HepG2 (cell line): ENCODE measurements around the gene ZNF513. TPM values are rescaled to one million over a fixed set of nuclear protein-coding genes. Genes with fewer than 3 reads are reported as not detected.

ENCODE experiments used
- AKNA ChIP-seq: sonication (generic); formaldehyde crosslinking; IDR thresholded peaks from 2 replicates; pipeline ENCODE4 v1.4.0; 2020; ENCODE audit warnings: missing genetic modification reagents, borderline replicate concordance
- ATF7-NPFF ChIP-seq: sonication (generic); formaldehyde crosslinking; IDR thresholded peaks from 2 replicates; pipeline ENCODE4 v1.8.1; 2023; ENCODE audit warnings: mild to moderate bottlenecking, low read depth, missing genetic modification reagents, moderate library complexity
- CAMTA2 ChIP-seq: sonication (generic); formaldehyde crosslinking; IDR thresholded peaks from 2 replicates; pipeline ENCODE4 v1.4.0; 2020; ENCODE audit warnings: mild to moderate bottlenecking, missing genetic modification reagents, borderline replicate concordance
- EP300 ChIP-seq, 3 experiments: sonication (generic) in 1 of 3; formaldehyde crosslinking in 1 of 3; IDR thresholded peaks; 2 replicates each; pipeline versions ENCODE4 v1.5.1 to v1.6.1; 2011 to 2020; ENCODE audit warnings: low read depth in 2 of 3, low read length in 2 of 3, borderline replicate concordance in 1 of 3, improper control_type of control experiment in 1 of 3, mild to moderate bottlenecking in 1 of 3, missing genetic modification reagents in 1 of 3, moderate library complexity in 1 of 3
- GABPB1 ChIP-seq: IDR thresholded peaks from 2 replicates; pipeline ENCODE4 v1.6.1; 2016; ENCODE audit warnings: mild to moderate bottlenecking, missing genetic modification reagents, moderate library complexity, missing compliant biosample characterization
- KDM2A ChIP-seq: sonication (generic); formaldehyde crosslinking; IDR thresholded peaks from 2 replicates; pipeline ENCODE4 v1.4.0; 2020; ENCODE audit warnings: low read depth, missing genetic modification reagents, borderline replicate concordance
- MEIS1 ChIP-seq: sonication (generic); formaldehyde crosslinking; IDR thresholded peaks from 2 replicates; pipeline ENCODE4 v1.9.0; 2021; ENCODE audit warnings: mild to moderate bottlenecking, missing genetic modification reagents, moderate library complexity, borderline replicate concordance
- MLX ChIP-seq: IDR thresholded peaks from 2 replicates; pipeline ENCODE4 v1.6.1; 2016
- PHF8 ChIP-seq: sonication (generic); formaldehyde crosslinking; IDR thresholded peaks from 2 replicates; pipeline ENCODE4 v1.5.0; 2020; ENCODE audit warnings: missing genetic modification reagents
- RCOR2 ChIP-seq: IDR thresholded peaks from 2 replicates; pipeline ENCODE4 v1.6.1; 2016; ENCODE audit warnings: missing biosample characterization, missing genetic modification reagents
- SMAD1 ChIP-seq: sonication (generic); formaldehyde crosslinking; IDR thresholded peaks from 2 replicates; pipeline ENCODE4 v1.4.0; 2020; ENCODE audit warnings: missing genetic modification reagents, low read depth, mild to moderate bottlenecking, borderline replicate concordance
- SRY ChIP-seq: sonication (generic); formaldehyde crosslinking; IDR thresholded peaks from 2 replicates; pipeline ENCODE4 v1.8.0; 2022; ENCODE audit warnings: mild to moderate bottlenecking, missing genetic modification reagents
- ZIK1 ChIP-seq: sonication (generic); formaldehyde crosslinking; IDR thresholded peaks from 2 replicates; pipeline ENCODE4 v1.5.0; 2020; ENCODE audit warnings: mild to moderate bottlenecking, low read depth, missing genetic modification reagents, borderline replicate concordance
- ZNF121 ChIP-seq: sonication (generic); formaldehyde crosslinking; IDR thresholded peaks from 2 replicates; pipeline ENCODE4 v1.5.0; 2020; ENCODE audit warnings: mild to moderate bottlenecking, missing genetic modification reagents
- ZNF225 ChIP-seq: sonication (generic); formaldehyde crosslinking; IDR thresholded peaks from 2 replicates; pipeline ENCODE4 v1.4.0; 2020; ENCODE audit warnings: mild to moderate bottlenecking, missing genetic modification reagents
- ZNF446 ChIP-seq: sonication (generic); formaldehyde crosslinking; IDR thresholded peaks from 2 replicates; pipeline ENCODE4 v1.5.0; 2020; ENCODE audit warnings: mild to moderate bottlenecking, missing genetic modification reagents
- ZNF570 ChIP-seq: sonication (generic); formaldehyde crosslinking; IDR thresholded peaks from 2 replicates; pipeline ENCODE4 v1.4.0; 2020; ENCODE audit warnings: mild to moderate bottlenecking, missing genetic modification reagents, borderline replicate concordance
- ZNF605 ChIP-seq: sonication (generic); formaldehyde crosslinking; IDR thresholded peaks from 2 replicates; pipeline ENCODE4 v1.8.0; 2022; ENCODE audit warnings: mild to moderate bottlenecking, missing genetic modification reagents
- ZNF619 ChIP-seq: sonication (generic); formaldehyde crosslinking; IDR thresholded peaks from 2 replicates; pipeline ENCODE4 v1.4.0; 2020; ENCODE audit warnings: mild to moderate bottlenecking, missing genetic modification reagents
- ZNF777 ChIP-seq: sonication (generic); formaldehyde crosslinking; IDR thresholded peaks from 2 replicates; pipeline ENCODE4 v1.4.0; 2020; ENCODE audit warnings: missing genetic modification reagents
- ZSCAN25 ChIP-seq: sonication (generic); formaldehyde crosslinking; IDR thresholded peaks from 2 replicates; pipeline ENCODE4 v1.8.0; 2022; ENCODE audit warnings: mild to moderate bottlenecking, missing genetic modification reagents
- polyA plus RNA-seq, 8 experiments: library from polyadenylated mRNA; depleted of rRNA in 3 of 8; stranded (reverse) in 7 of 8; unstranded in 1 of 8; fragments of >200 nt; fragmentation: Illumina TruSeq in 4 of 8; extraction: Trizol in 4 of 8; gene quantifications; 2 replicates each; pipeline versions ENCODE4 v1.2.1 to v1.2.3, GENCODE V29; 2011 to 2016; ENCODE audit warnings: low read depth in 4 of 8, missing spikeins in 1 of 8, mixed read lengths in 1 of 8; ENCODE audit not compliant: insufficient read depth in 1 of 8
- total RNA-seq, 5 experiments: library from RNA; depleted of rRNA; stranded (reverse); fragments of >200 nt; fragmentation: Illumina TruSeq; extraction: Trizol; gene quantifications; 2 replicates each; pipeline ENCODE4 v1.2.3, GENCODE V29; 2016; ENCODE audit warnings: low read depth in 1 of 5
- TF ChIP-seq, protein P1 (sequence below): sonication (generic); formaldehyde crosslinking; IDR thresholded peaks from 2 replicates; pipeline ENCODE4 v1.5.1; 2020; ENCODE audit warnings: mild to moderate bottlenecking, missing genetic modification reagents, moderate library complexity

The ZNF513 gene
- total and polyA plus RNA-seq, 2 of the 13 experiments (the other 11 are each of a cell fraction or from before 2014, with no cell fraction given), result 4.9 to 6.3 TPM

DNA sequence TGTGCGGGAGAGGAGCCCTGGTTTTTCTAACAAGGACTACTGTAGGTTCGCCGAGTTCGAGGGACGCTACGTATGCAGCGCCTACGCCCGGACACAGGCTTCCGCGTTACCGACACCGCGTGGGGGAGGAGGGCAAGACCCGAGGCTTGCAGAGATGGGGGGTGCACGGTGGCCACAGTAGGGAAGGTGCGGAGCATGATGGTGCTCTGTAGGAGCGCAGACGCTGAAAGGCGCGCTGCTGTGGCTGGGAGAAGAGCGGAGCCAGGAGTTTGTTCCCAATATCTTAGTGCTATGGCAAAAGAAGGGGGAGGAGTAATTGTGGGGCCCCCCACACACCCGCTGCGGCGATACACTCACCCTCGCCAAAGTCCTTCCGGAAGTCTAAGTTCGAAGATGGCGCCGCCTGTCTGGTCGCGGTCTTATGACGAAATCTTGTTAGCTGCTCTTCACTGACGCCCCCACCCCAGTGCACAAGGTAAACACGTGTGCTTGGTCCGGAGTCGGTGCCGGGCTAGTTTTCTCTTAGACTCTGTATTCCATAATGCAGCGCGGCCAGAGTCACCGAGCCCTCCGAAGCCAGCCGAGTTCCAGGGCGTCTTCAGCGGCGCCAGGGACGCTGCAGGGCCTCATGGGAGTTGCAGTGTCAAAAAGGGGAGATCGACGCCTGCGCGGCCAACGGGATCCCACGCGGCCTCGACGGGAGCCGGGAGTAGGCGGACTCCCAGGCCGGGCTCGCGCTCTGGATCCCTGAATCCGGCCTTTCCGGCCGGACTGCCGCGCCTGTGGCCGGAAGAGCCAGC, 24.0 kb downstream of the ZNF513 start, which contains the start of gene GTF3C2 (continued):
- TF ChIP-seq ZNF121 (CRISPR knock-in tag) (no peak), MEIS1 (CRISPR knock-in tag) (no peak; the same call in 1 of the 2 replicates), SMAD1 (CRISPR knock-in tag) (no peak), ZSCAN25 (CRISPR knock-in tag) (peak; percentile 43; the same call in 1 of the 2 replicates), ZNF446 (CRISPR knock-in tag) (peak; percentile 62; the same call in 1 of the 2 replicates), RCOR2 (no peak), ZNF777 (CRISPR knock-in tag) (peak; percentile 93), ZNF570 (CRISPR knock-in tag) (no peak; the same call in 1 of the 2 replicates), SRY (peak; percentile 64; the same call in 1 of the 2 replicates), ATF7-NPFF (CRISPR knock-in tag) (peak; percentile 48; the same call in 1 of the 2 replicates), MLX (CRISPR knock-in tag) (peak; percentile 91), EP300 (IDR thresholded peaks at IDR 0.05; ENCODE audit: low read depth in 2 of 2, low read length in 2 of 2) (peak in 1 of 2 experiments; percentile 55; a peak in 3 of 4 replicates), EP300 (CRISPR knock-in tag; IDR thresholded peaks at IDR 0.05; ENCODE audit: borderline replicate concordance) (peak; percentile 48), ZNF619 (CRISPR knock-in tag) (peak; percentile 83; the same call in 1 of the 2 replicates), GABPB1 (CRISPR knock-in tag) (peak; percentile 95), KDM2A (CRISPR knock-in tag) (peak; percentile 80), ZNF605 (CRISPR knock-in tag) (peak; percentile 37; the same call in 1 of the 2 replicates), ZNF225 (CRISPR knock-in tag) (peak; percentile 79), AKNA (no peak), PHF8 (peak; percentile 76), ZIK1 (CRISPR knock-in tag) (peak; percentile 79; the same call in 1 of the 2 replicates), CAMTA2 (CRISPR knock-in tag) (peak; percentile 94; the same call in 1 of the 2 replicates)
- TF ChIP-seq, protein P1, sequence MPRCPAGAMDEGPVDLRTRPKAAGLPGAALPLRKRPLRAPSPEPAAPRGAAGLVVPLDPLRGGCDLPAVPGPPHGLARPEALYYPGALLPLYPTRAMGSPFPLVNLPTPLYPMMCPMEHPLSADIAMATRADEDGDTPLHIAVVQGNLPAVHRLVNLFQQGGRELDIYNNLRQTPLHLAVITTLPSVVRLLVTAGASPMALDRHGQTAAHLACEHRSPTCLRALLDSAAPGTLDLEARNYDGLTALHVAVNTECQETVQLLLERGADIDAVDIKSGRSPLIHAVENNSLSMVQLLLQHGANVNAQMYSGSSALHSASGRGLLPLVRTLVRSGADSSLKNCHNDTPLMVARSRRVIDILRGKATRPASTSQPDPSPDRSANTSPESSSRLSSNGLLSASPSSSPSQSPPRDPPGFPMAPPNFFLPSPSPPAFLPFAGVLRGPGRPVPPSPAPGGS (CRISPR knock-in tag), result peak; percentile 75
